CD4-positive, alpha-beta T cell treated with Interleukin-21 for 1 hour (primary cell): ENCODE data around the gene ZFAND4.
"Not testable (repeated sequence)": the region's sequence is repeated elsewhere in the genome, so short reads cannot be mapped to it uniquely, and the experiment has no call there.

Experiments used
- DNase-seq: peaks from one replicate; pipeline ENCODE4 v3.0.0-alpha.2; 2020

ZFAND4 gene

DNA sequence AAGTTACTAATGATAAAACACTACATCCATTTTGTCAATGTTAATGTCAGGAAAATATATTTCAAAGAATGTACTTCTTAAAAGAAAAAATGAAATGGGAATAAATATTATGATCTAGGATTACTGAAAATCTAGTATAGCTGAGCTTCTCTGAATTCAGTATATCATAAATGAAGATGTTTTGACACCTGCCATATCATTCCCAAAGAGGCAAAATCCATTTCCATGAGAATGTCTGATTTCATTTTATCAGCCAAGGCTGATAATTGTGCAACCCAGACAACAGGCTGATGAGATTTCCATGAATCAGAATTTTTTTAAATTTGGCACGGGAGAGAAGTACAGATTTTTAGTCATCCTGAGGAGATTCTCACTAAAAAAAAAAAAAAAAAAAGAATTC is 32.5 kb downstream of the ZFAND4 start:
- no peak for DNase-seq

DNA sequence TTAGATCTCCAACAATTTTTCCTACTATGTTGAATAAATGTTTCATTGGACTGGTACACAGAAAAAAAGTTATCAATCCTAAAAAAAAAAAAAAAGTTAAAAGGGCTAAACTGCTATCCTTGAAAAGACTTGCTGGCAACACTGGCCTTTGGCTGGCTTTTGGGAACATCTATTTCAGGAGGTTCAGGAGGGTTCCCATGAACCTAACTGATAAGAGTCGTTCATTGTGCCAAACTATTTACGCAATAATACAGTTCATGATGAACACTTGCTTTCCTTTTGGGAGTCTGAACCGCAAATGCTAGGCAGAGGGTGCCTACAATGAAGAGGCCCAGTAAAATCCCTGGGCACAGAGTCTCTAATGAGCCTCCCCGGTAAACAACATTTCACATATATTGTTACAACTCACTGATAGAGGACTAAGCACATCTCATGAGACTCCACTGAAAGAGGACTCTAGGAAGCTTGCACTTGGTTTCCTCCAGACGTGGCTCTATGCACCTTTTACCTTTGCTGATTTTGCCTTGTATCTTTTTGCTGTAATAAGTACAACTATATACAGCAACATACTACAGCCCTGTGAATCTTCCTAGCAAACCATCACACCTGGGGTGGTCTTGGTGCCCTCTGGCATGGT is 45.0 kb downstream of the ZFAND4 start:
- DNase-seq: no peak

DNA sequence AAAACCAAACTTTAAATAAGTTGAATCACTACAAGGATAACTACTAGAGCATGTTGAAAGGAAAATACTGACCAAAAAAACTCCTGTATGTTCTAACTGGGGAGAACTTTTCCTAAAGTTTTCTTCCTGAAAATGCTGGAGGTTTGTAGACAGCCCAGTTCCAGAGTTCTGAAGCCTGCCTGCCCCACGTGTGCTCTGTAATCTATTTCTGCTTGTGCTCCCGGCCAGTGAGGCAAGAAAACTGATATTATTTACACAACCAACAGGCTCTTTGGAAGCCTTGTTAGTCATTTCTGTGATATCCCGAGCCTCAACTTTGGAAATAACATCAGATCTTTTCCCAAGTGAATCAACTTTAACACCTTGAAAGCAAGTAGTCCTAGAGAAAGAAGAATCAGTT is 46.7 kb downstream of the ZFAND4 start:
- DNase-seq: no peak

DNA sequence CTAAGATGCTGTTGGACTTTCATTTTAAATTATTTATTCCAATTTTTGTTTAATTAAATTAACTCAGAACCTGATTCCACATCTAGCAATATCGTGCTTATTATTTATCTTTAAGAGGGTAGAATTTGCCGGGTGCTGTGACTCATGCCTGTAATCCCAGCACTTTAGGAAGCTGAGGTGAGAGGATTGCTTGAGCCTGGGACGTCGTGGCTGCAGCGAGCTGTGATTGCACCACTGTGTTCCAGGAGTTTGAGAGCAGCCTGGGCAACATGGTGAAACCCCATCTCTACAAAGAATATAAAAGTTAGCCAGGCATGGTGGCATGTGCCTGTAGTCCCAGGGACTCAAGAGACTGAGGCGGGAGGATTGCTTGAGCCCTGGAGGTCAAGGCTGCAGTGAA is 47.8 kb downstream of the ZFAND4 start:
- no peak for DNase-seq

DNA sequence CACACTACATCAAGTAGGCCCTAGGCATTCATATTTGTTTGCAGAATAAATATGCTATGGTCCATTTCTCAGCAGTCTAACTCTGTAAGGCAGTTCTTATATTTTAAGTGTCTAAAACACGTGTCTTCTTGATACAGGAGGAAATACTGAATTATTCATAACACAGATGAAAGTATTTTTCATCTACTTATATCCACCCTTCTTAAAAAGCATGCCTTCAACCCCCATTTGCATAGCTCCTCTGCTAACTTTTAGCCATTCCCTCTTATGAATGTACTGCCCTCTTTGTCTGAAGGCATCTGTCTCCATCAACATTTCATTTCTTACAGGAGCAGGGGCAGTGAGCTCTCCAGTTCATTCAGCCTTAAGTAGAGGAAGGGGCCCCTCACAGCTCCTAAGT is 57.7 kb downstream of the ZFAND4 start:
- no peak for DNase-seq

DNA sequence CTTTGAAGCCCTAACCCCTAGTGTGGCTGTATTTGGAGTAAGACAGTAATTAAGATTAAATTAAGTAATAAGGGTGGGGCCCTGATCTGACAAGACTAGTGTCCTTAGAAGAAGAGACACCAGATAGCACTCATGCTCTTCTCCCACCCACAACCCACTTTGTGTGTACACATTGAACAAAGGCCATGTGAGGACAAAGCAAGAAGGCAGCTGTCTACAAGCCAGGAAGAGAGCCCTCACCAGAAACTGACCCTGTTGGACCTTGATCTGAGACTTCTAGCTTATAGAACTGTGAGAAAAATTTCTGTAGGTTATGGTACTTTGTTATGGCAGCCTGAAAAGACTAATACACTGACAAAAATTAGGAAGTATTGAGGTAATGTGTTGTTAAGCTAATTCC is 59.8 kb downstream of the ZFAND4 start:
- DNase-seq: no peak

DNA sequence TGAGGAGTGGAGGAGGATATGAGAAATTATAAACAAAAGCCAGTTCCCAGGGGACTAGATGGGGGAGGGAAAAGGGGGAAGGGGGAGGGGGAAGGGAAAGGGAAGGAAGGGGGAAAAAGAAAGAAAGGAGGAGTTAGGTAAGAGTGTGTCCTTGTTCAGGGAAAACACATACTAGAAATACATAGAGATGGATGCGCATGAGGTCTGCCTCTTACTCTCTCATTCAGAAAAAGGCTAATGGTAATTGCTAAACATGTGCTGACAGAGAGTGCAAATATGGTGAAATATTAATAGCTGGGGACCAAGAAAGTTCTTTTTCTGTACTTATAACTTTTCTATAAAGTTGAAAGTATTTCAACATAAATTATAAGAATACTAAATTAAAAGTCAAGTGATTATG is 64.5 kb downstream of the ZFAND4 start:
- no peak for DNase-seq

DNA sequence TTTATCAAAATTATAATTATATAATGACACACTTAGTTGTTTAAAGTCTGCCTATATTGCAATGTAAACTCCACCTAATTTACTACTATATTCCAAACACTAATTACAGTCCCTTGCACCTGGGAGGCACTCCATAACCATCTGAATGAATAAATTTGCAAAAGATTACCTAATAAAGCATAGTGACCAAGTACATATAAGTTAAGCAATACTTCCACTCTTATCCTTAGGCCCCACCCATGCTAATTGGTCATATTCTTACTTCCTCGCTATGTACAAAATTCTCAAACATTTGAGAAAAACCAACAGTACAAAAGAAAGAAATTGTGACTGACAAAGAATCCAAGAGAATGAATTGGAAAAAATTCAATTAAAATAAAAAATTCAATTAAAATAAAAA is 65.3 kb downstream of the ZFAND4 start:
- no peak for DNase-seq

DNA sequence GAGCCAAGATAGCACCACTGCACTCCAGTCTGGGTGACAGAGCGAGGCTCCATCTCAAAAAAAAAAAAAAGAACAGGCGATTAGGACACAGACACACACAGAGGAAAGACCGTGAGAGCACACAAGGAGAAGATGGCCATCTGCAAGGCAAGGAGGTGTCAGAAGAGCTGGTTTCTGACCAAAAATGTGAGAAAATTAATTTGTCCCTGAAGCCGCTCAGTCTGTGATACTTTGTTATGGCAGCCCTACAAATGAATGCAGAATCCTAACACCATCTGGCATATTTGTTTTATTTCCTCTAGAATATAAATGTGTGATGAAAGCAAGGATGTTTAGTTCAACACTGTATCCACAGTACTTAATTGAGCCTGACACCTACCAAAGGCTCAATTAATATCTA is 69.7 kb downstream of the ZFAND4 start:
- DNase-seq: no peak

DNA sequence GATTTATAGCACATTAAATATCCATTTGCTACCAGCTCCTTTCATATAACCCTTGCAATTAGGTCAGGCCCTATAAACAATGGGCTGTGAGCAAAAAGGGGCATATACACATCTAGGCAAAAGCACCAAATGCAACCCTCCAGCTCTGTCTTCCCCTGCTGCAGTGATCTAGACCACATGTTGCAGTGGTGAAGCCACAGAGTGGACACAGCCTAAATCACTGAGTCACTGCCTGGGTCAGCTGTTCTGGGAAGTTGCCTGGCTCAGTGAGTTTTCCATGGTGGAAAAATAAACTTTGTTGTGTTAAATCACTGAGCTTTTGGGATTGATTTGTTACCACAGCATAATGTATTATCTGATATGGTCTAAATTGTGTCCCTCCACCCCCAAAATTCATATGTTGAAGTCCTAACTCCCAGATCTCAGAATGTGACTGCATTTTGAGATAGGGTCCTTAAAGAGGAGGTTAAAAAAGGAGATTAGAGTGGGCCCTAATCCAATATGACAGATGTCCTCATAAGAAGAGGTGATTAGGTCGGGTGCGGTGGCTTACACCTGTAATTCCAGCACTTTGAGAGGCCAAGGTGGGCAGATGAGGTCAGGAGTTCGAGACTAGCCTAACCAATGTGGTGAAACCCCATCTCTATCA is 70.4 kb downstream of the ZFAND4 start:
- DNase-seq: no peak

DNA sequence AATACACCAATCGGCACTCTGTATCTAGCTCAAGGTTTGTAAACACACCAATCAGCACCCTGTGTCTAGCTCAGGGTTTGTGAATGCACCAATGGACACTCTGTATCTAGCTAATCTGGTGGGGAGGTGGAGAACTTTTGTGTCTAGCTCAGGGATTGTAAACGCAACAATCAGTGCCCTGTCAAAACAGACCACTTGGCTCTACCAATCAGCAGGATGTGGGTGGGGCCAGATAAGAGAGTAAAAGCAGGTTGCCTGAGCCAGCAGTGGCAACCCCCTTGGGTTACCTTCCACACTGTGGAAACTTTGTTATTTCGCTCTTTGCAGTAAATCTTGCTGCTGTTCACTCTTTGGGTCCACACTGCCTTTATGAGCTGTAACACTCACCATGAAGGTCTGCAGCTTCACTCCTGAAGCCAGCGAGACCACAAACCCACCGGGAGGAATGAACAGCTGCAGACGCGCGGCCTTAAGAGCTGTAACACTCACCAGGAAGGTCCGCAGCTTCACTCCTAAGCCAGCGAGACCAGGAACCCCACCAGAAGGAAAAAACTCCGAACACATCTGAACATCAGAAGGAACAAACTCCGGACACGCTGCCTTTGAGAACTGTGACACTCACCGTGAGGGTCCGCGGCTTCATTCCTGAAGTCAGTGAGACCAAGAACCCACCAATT is 71.2 kb downstream of the ZFAND4 start:
- not testable (repeated sequence) for DNase-seq

DNA sequence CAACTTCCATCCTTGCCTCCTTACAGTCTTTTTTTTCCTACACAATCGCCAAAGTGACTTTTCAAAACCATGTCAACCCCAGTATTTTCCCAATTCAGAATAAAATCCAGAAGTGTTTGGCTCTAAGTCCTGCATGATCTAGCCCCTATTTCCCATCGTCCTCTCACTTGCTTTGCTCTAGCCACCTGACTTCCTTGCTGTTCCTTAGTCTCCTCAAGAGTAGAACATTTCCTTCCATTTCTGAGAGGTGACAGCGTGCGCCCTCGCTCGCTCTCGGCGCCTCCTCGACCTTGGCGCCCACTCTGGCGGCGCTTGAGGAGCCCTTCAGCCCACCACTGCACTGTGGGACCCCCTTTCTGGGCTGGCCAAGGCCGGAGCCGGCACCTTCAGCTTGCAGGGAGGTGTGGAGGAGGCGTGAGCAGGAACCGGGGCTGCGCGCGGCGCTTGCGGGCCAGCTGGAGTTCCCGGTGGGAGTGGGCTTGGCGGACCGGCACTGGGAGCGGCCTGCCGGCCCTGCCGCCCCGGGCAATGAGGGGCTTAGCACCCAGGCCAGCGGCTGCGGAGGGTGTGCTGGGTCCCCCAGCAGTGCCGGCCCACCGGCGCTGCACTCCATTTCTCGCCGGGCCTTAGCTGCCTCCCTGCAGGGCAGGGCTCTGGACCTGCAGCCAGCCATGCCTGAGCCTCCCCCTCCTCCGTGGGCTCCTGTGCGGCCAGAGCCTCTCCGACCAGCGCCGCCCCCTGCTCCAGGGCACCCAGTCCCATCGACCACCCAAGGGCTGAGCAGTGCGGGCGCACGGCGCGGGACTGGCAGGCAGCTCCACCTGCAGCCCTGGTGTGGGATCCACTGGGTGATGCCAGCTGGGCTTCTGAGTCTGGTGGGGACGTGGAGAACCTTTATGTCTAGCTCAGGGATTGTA is 72.0 kb downstream of the ZFAND4 start:
- not testable (repeated sequence) for DNase-seq

DNA sequence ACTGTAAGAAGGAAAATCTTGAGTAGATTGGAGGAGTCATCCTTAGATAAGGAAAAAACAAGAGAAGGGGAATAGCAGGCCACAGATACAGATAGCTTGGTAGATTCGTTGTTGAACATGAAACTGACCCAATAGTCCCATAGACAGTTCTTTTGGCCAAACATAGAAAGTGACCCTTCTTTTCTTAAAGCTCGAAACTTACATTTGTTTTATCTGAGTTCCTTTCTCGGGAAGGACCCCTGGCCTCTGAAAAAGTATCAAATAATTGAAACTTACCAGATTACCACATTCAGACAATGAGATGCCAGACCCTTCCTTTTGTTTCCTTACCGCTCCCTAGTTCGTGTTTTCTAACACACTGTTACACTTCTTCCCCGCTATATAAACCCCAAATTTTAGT is 72.9 kb downstream of the ZFAND4 start:
- no peak for DNase-seq

DNA sequence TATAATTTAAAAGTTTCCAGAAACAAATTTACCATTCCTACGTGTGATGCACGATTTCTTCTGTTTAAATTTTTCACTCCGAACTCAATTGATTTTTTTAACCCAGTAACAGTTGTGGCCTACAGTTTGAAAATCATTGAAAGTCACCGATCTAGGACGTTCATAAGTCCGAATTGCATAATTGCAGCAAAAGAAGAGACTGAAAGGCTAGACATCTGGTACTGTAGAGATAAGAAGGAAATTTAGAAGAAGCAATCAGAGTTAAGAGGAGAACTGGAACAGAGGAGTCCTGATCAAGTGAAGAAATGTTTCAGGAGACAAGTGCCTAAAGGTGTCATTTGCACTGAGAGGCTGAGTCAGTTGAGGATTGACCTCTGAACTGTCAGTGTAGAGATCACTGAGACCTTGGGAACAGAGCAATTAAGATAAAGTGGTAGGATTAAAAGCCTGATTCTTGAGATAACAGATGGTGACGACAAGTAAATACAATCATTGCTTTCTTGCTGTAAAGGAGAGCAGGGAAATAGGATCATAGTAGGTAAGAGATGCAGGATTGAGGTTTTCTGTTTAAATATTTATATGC is 73.5 kb downstream of the ZFAND4 start:
- no peak for DNase-seq

DNA sequence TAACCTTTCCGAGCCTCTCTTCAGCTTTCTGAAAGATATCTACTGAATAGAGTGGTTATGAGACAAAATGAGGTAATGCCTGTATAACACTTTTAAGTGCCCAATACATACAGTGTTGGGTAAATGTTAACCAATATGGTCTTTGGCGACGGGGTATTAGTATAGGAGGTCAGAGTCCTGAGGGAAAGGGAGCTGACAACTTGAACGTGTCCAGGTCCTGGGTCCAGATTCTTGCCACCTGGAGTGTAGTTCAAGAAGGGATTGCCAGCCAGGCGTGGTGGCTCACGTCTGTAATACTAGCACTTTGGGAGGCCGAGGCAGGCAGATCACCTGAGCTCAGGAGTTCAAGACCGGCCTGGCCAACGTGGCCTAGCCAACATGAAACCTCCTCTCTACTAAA is 76.0 kb downstream of the ZFAND4 start:
- DNase-seq: no peak

DNA sequence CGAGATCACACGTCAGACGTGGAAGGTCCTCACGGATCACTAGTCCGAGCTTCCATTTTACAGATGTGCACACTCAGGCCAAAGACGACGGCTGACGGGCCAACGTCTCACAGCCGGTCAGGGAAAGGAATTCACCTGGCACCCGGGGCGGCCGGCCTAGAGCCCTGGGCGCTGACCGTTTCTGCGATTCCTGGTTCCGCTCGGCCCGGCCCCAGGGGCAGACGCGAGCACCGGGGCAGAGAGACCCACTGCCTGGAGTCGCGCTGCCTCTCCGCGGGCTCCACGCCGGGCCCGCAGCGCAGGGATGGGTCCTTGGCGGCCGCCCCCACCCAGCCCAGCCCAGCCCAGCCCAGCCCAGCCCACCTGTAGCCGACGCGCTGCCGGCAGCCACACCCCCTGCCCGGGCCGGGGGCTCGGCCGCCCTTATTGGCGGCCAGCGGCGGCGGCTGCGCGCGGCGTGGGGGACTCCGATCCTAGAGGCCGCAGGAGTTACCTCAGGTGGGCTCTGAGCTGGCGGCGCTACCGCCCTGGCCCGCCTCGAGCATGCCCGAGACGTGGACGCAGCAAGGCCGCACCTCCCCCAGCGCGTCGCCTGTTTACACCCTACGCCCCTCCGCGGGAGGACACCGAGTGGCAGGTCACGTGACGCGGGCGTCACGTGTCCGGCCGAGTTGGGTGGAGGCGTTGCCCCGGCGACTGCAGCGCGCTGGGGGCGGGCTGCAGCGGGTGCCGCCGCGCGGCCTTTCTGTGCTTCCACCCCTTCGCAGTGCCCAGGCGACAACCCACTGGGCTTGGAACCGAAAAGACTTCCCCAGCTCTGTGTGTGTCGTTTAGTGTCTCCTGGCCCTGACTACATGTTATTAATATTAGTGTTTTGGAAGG is 78.1 kb downstream of the ZFAND4 start:
- DNase-seq: peak; percentile 92

DNA sequence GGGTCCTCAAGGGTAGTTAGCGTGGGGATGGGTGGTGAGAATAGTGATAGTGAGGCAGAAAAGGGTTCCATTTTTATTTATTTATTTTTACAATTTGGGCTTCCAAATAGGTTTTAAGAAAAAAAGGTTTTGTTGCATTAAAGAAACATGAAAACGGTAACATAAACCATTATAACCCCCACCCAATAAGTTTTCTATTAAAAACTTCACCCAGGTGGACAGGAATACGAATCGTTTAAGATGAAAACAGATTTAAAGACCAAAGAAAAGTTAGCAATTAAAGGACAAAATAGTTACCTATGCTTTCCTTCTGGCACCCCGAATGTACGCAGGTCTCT is 78.7 kb downstream of the ZFAND4 start:
- DNase-seq: no peak

DNA sequence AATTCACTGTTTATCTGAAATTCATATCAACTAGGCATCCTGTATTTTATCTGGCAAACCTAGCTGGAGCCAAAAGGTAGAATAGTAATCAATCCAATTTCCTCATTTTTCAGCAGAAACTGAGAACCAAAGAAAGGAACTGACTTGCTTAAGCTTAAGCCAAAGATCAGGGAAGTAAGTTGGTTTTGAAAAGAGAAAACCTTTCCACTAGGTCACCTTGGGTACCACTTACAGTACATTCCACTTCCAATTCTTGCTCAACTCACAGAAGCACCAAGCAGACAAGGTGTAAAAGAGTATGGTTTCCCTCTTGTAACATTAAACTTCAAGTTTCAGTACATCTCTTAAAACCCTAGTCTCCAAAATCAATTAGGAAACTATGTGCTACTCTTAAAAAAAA is 79.6 kb downstream of the ZFAND4 start:
- no peak for DNase-seq

DNA sequence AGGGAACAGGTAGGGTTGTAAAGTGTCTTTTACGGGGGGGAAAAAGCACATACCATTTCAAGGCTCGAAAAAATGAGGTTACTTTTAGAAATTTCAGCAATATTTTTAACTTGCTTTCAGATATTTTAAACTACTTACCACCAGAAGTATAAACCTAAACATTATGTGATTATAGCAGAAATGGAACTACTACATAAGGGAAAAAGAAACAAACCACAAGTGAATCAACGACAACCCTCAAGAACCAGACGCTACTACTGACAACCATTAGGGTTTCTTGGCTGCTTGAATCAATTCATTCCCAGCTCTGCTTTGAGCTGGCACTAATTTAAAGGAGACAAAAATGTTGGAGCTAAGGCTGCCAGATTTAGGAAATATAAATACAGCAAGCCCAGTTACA is 80.1 kb downstream of the ZFAND4 start:
- no peak for DNase-seq

DNA sequence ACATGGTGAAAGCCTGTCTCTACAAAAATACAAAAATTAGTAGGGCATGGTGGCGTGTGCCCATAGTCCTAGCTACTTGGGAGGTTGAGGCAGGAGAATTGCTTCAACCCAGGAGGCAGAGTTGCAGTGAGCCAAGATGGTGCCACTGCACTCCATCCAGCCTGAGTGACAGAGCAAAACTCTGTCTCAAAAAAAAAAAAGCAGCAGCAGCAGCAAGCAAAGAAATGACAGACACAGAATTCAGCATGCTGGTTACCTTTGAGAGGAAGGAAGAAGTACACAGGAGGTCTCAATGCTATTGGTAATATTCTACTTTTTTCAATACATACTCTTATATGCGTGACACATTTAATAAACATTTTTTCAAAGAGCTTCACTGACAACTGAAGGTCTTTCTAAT is 81.3 kb downstream of the ZFAND4 start:
- DNase-seq: no peak

DNA sequence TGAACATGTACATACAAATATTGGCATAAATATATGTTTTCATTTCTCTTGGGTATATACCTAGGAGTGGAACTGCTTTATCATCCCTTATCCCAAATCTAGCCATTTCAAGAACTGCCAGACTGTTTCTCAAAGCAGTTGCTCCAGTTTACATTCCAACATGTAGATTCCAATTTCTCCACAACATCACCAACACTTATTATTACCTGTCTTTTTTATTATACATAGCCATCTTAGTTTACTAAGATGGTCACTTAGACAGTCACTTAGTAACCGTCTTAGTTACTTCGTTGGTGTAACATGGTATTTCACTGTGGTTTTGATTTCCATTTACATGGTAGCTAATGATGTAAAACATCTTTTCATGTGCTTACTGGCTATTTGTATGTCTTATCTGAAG is 82.7 kb downstream of the ZFAND4 start:
- no peak for DNase-seq

DNA sequence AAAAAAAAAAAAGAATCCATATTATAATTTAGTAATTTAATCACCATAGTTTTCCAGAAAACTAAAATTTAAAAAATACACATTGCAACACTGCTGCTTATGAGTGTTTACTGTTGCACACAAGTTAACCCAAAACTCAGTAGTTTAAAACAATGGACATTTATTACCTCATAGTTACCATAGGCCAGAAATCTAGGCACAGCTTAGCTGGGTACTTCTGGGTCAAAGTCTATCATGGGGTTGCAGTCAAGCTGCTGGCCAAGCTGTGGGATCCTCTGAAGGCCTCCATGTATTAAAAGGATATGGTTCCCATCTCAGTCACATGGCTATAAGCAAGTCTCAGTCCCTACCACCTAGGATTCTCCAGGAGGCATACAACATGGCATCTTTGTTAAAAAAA is 83.6 kb downstream of the ZFAND4 start:
- DNase-seq: no peak
